HepG2 (cell line): ENCODE data around the gene VWA3A. TPM values are rescaled to one million over a fixed set of nuclear protein-coding genes. Genes with fewer than 3 reads are reported as not detected.

Experiments
- ASH2L ChIP-seq: fragments of 300-600, 200-600 bp; sonication (generic); IDR thresholded peaks from 2 replicates; pipeline ENCODE4 v1.7.0; 2017; ENCODE audit warnings: low read depth, mild to moderate bottlenecking, moderate library complexity, mixed read lengths, low read length; ENCODE audit not compliant: insufficient read length
- CC2D1A ChIP-seq: sonication (generic); formaldehyde crosslinking; IDR thresholded peaks from 2 replicates; pipeline ENCODE4 v1.8.1; 2023; ENCODE audit warnings: mild to moderate bottlenecking, missing genetic modification reagents
- CEBPB ChIP-seq: IDR thresholded peaks from 2 replicates; pipeline ENCODE4 v1.6.1; 2011; ENCODE audit warnings: low read depth, low read length, improper control_type of control experiment, borderline replicate concordance
- DZIP1 ChIP-seq: sonication (generic); formaldehyde crosslinking; IDR thresholded peaks from 2 replicates; pipeline ENCODE4 v1.5.0; 2020; ENCODE audit warnings: mild to moderate bottlenecking, missing genetic modification reagents
- ELF1 ChIP-seq: sonication (generic); formaldehyde crosslinking; IDR thresholded peaks from 2 replicates; pipeline ENCODE4 v1.4.0; 2020; ENCODE audit warnings: missing genetic modification reagents
- HNF4A ChIP-seq: sonication (generic); formaldehyde crosslinking; IDR thresholded peaks from 2 replicates; pipeline ENCODE4 v1.4.0; 2020; ENCODE audit warnings: missing genetic modification reagents
- HNRNPLL ChIP-seq: fragments of 200-400 bp; formaldehyde crosslinking; IDR thresholded peaks from 2 replicates; pipeline ENCODE4 v1.6.1; 2017; ENCODE audit warnings: mild to moderate bottlenecking, low read depth, low read length; ENCODE audit not compliant: poor library complexity, severe bottlenecking
- HOMEZ ChIP-seq: IDR thresholded peaks from 2 replicates; pipeline ENCODE4 v1.6.1; 2016; ENCODE audit warnings: low read depth
- IKZF4 ChIP-seq: sonication (generic); formaldehyde crosslinking; IDR thresholded peaks from 2 replicates; pipeline ENCODE4 v1.5.1; 2020; ENCODE audit warnings: borderline replicate concordance, mild to moderate bottlenecking, low read depth, missing genetic modification reagents; ENCODE audit errors: not compliant biosample characterization
- IRF1 ChIP-seq: sonication (generic); formaldehyde crosslinking; IDR thresholded peaks from 2 replicates; pipeline ENCODE4 v1.4.0; 2020; ENCODE audit warnings: low read depth, mild to moderate bottlenecking, missing genetic modification reagents
- MTERF4 ChIP-seq: sonication (generic); formaldehyde crosslinking; IDR thresholded peaks from 2 replicates; pipeline ENCODE4 v1.8.0; 2023; ENCODE audit warnings: mild to moderate bottlenecking, missing genetic modification reagents
- NBN ChIP-seq: fragments of 450-650 bp; conservative IDR thresholded peaks from 2 replicates; pipeline ENCODE4 v1.6.1; 2017
- PITX1 ChIP-seq: sonication (generic); formaldehyde crosslinking; IDR thresholded peaks from 2 replicates; pipeline ENCODE4 v1.5.1; 2020; ENCODE audit warnings: mild to moderate bottlenecking, missing genetic modification reagents
- PRPF4 ChIP-seq: fragments of 200-400 bp; formaldehyde crosslinking; IDR thresholded peaks from 2 replicates; pipeline ENCODE4 v1.6.1; 2016; ENCODE audit warnings: low read length, low read depth; ENCODE audit not compliant: poor library complexity, severe bottlenecking
- RNF2 ChIP-seq: fragments of 450-650 bp; conservative IDR thresholded peaks from 2 replicates; pipeline ENCODE4 v1.6.1; 2016; ENCODE audit warnings: low read depth
- SP140L ChIP-seq: sonication (generic); formaldehyde crosslinking; IDR thresholded peaks from 2 replicates; pipeline ENCODE4 v1.4.0; 2020; ENCODE audit warnings: missing genetic modification reagents, borderline replicate concordance
- SYNCRIP ChIP-seq: fragments of 200-400 bp; formaldehyde crosslinking; IDR thresholded peaks from 2 replicates; pipeline ENCODE4 v1.6.1; 2018; ENCODE audit warnings: mild to moderate bottlenecking, low read depth, low read length; ENCODE audit not compliant: insufficient read depth
- TFDP1 ChIP-seq: IDR thresholded peaks from 2 replicates; pipeline ENCODE4 v1.6.1; 2016; ENCODE audit warnings: missing compliant biosample characterization, missing genetic modification reagents, borderline replicate concordance
- ZNF12 ChIP-seq: sonication (generic); formaldehyde crosslinking; IDR thresholded peaks from 2 replicates; pipeline ENCODE4 v1.5.0; 2020; ENCODE audit warnings: missing genetic modification reagents
- ZNF331 ChIP-seq: sonication (generic); formaldehyde crosslinking; IDR thresholded peaks from 2 replicates; pipeline ENCODE4 v1.4.0; 2020; ENCODE audit warnings: missing genetic modification reagents
- ZNF451 ChIP-seq: sonication (generic); formaldehyde crosslinking; IDR thresholded peaks from 2 replicates; pipeline ENCODE4 v1.5.0; 2020; ENCODE audit warnings: mild to moderate bottlenecking, missing genetic modification reagents
- ZNF772 ChIP-seq: sonication (generic); formaldehyde crosslinking; IDR thresholded peaks from 2 replicates; pipeline ENCODE4 v1.5.0; 2020; ENCODE audit warnings: mild to moderate bottlenecking, missing genetic modification reagents
- ZNF776 ChIP-seq: sonication (generic); formaldehyde crosslinking; IDR thresholded peaks from 2 replicates; pipeline ENCODE4 v1.4.0; 2020; ENCODE audit warnings: mild to moderate bottlenecking, missing genetic modification reagents
- polyA plus RNA-seq, 8 experiments: library from polyadenylated mRNA; depleted of rRNA in 3 of 8; stranded (reverse) in 7 of 8; unstranded in 1 of 8; fragments of >200 nt; fragmentation: Illumina TruSeq in 4 of 8; extraction: Trizol in 4 of 8; gene quantifications; 2 replicates each; pipeline versions ENCODE4 v1.2.1 to v1.2.3, GENCODE V29; 2011 to 2016; ENCODE audit warnings: low read depth in 4 of 8, missing spikeins in 1 of 8, mixed read lengths in 1 of 8; ENCODE audit not compliant: insufficient read depth in 1 of 8
- total RNA-seq, 5 experiments: library from RNA; depleted of rRNA; stranded (reverse); fragments of >200 nt; fragmentation: Illumina TruSeq; extraction: Trizol; gene quantifications; 2 replicates each; pipeline ENCODE4 v1.2.3, GENCODE V29; 2016; ENCODE audit warnings: low read depth in 1 of 5

VWA3A gene
- total and polyA plus RNA-seq, 2 of the 13 experiments (the other 11 are each of a cell fraction or from before 2014, with no cell fraction given): 0.03 to 0.07 TPM

- TF ChIP-seq ZNF776 (CRISPR knock-in tag) (peak; percentile 97; the same call in 1 of the 2 replicates), HNF4A (CRISPR knock-in tag) (peak; percentile 51), CC2D1A (peak; percentile 96; the same call in 1 of the 2 replicates), ZNF772 (CRISPR knock-in tag) (peak; percentile 97), PRPF4 (no peak), HOMEZ (CRISPR knock-in tag) (peak; percentile 32; the same call in 1 of the 2 replicates), IRF1 (CRISPR knock-in tag) (0 out of 2 replicates have a peak, but pooled peaks have one; percentile 47), ZNF331 (CRISPR knock-in tag) (peak; percentile 71; the same call in 1 of the 2 replicates), SYNCRIP (no peak), ASH2L (peak; percentile 35), SP140L (no peak), ELF1 (CRISPR knock-in tag) (peak; percentile 57), IKZF4 (CRISPR knock-in tag) (peak; percentile 53), HNRNPLL (peak; percentile 46), TFDP1 (CRISPR knock-in tag) (no peak), CEBPB (no peak), ZNF451 (peak; percentile 99), DZIP1 (CRISPR knock-in tag) (peak; percentile 94; the same call in 1 of the 2 replicates), MTERF4 (CRISPR knock-in tag) (peak; percentile 98), RNF2 (peak; percentile 92), PITX1 (CRISPR knock-in tag) (no peak; the same call in 1 of the 2 replicates), ZNF12 (peak; percentile 69; the same call in 1 of the 2 replicates), NBN (no peak)
These were observed 97.9 kb downstream of the VWA3A start (continued) for GRCh38 chr16:22190081-22190775.
